Measurements from ENCODE around the gene RPS19BP1.

DNA sequence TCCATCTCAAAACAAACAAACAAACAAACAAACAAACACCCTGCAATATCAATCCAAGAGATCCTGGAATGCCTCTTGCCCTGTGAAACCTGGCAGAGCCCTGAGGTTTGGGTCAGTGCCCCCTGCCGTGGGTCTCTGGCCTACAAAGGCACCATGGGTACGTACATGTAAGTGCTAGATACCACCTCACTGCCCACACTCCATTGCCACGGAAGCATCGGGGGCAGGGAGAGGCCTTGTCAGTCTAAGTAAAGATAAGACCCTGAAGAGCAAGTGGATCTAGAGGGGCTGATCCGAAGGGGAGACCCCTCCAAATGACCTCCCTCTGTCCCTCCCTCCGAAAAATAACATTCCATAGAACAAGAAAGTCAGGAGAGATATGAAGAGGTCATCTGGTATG lies 32.4 kb downstream of the RPS19BP1 start:
- TF ChIP-seq CTCF (IDR thresholded peaks at IDR 0.05) (no peak), POLR2A (IDR thresholded peaks at IDR 0.05) (no peak)
